Endothelial cell of umbilical vein (primary cell): ENCODE data around the gene TSGA10IP. TPM values are rescaled to one million over a fixed set of nuclear protein-coding genes. Genes with fewer than 3 reads are reported as not detected.
A peak's percentile ranks its signal among the peaks of the same experiment; 100 is the strongest.

Source experiments
- BruUV-seq: library from RNA; stranded (reverse); fragments of 400-500 nt; replicated peaks from 2 replicates; lab custom pipeline; 2021; lab: Mats Ljungman, UMichigan
- CTCF ChIA-PET: fragments of 300-600, 350-600 bp; sonication (Branson Sonifier 250); formaldehyde crosslinking; loops from one replicate; lab custom pipeline; 2021; ENCODE audit warnings: antibody characterized with exemption, inconsistent platforms; lab: Charles Lee
- POLR2A ChIA-PET: fragments of 300-600, 350-600 bp; sonication (Branson Sonifier 250); formaldehyde crosslinking; loops from one replicate; lab custom pipeline; 2021; ENCODE audit warnings: antibody characterized with exemption, inconsistent platforms; lab: Charles Lee
- DNase-seq: peaks from one replicate; pipeline ENCODE4 v3.0.0-alpha.2; 2011; ENCODE audit warnings: low read depth, low spot score
- FAIRE-seq: peaks from 2 replicates; lab custom pipeline; 2011; peaks lifted over from hg19 to GRCh38; lab: Jason Lieb, UNC
- H2AFZ ChIP-seq: 2 replicates; pipeline ENCODE4 v1.6.0; 2012; ENCODE audit warnings: low read depth, low read length, control low read depth, inconsistent platforms
- H3K27ac ChIP-seq: 2 replicates; pipeline ENCODE4 v1.5.1; 2011; ENCODE audit warnings: low read depth, mild to moderate bottlenecking, control low read depth, low read length, moderate library complexity; ENCODE audit not compliant: insufficient read depth
- H3K27me3 ChIP-seq, 2 experiments: 2 replicates each; pipeline versions ENCODE4 v1.6.0 to v1.6.1; 2011; ENCODE audit warnings: low read length in 2 of 2, mixed read lengths in 1 of 2; ENCODE audit not compliant: control insufficient read depth in 2 of 2, insufficient read depth in 2 of 2
- H3K36me3 ChIP-seq, 2 experiments: 2 replicates in 1 of 2; 3 replicates in 1 of 2; pipeline ENCODE4 v1.5.1; 2011; ENCODE audit warnings: low read length in 2 of 2, mild to moderate bottlenecking in 1 of 2, moderate library complexity in 1 of 2; ENCODE audit not compliant: control insufficient read depth in 2 of 2, insufficient read depth in 2 of 2; ENCODE audit errors: extremely low read depth in 1 of 2
- H3K4me1 ChIP-seq: 3 replicates; pipeline ENCODE4 v1.5.1; 2011; ENCODE audit warnings: mild to moderate bottlenecking, low read length; ENCODE audit not compliant: control insufficient read depth, insufficient read depth; ENCODE audit errors: extremely low read depth
- H3K4me2 ChIP-seq: 2 replicates; pipeline ENCODE4 v1.6.1; 2011; ENCODE audit warnings: low read length, control low read depth, mixed read lengths; ENCODE audit not compliant: insufficient read depth
- H3K4me3 ChIP-seq, 3 experiments: fragments of 200-600 bp in 1 of 3; sonication (generic), shearing (Covaris generic) in 1 of 3; replicated peaks in 1 of 3; 2 replicates each; pipeline ENCODE4 v1.5.1; 2011 to 2016; ENCODE audit warnings: control low read depth in 3 of 3, low read length in 3 of 3, mild to moderate bottlenecking in 2 of 3, inconsistent platforms in 1 of 3, low read depth in 1 of 3, moderate library complexity in 1 of 3; ENCODE audit not compliant: insufficient read depth in 1 of 3
- H3K79me2 ChIP-seq: 2 replicates; pipeline ENCODE4 v1.6.0; 2012; ENCODE audit warnings: low read length, inconsistent platforms; ENCODE audit not compliant: control insufficient read depth, insufficient read depth
- H3K9ac ChIP-seq: replicated peaks from 2 replicates; pipeline ENCODE3; 2011; ENCODE audit warnings: low read length, control low read depth; ENCODE audit not compliant: insufficient read depth; ENCODE audit errors: extremely low read depth
- H3K9me1 ChIP-seq: replicated peaks from 3 replicates; pipeline ENCODE4 v1.6.0; 2011; ENCODE audit warnings: mild to moderate bottlenecking, low read length; ENCODE audit not compliant: control insufficient read depth, insufficient read depth; ENCODE audit errors: extremely low read depth
- H3K9me3 ChIP-seq: replicated peaks from 2 replicates; pipeline ENCODE4 v1.5.1; 2012; ENCODE audit warnings: low read length, inconsistent platforms; ENCODE audit not compliant: control insufficient read depth, insufficient read depth
- H4K20me1 ChIP-seq: replicated peaks from 2 replicates; pipeline ENCODE3; 2011; ENCODE audit warnings: mild to moderate bottlenecking, low read length; ENCODE audit not compliant: control insufficient read depth, insufficient read depth; ENCODE audit errors: extremely low read depth
- EZH2 ChIP-seq: IDR thresholded peaks from 2 replicates; pipeline ENCODE4 v1.6.1; 2012; ENCODE audit warnings: borderline replicate concordance, low read depth, mild to moderate bottlenecking, moderate library complexity, low read length, inconsistent platforms; ENCODE audit not compliant: severe bottlenecking
- FOS ChIP-seq: IDR thresholded peaks from 2 replicates; pipeline ENCODE4 v1.6.1; 2011; ENCODE audit warnings: mild to moderate bottlenecking, low read length, moderate library complexity, borderline replicate concordance; ENCODE audit not compliant: insufficient read depth
- GATA2 ChIP-seq: IDR thresholded peaks from 2 replicates; pipeline ENCODE4 v1.7.0; 2011; ENCODE audit warnings: low read depth, mild to moderate bottlenecking, moderate library complexity, mixed read lengths, low read length; ENCODE audit not compliant: insufficient read length, insufficient read depth
- JUN ChIP-seq: IDR thresholded peaks from 2 replicates; pipeline ENCODE4 v1.6.1; 2011; ENCODE audit warnings: borderline replicate concordance, low read depth; ENCODE audit not compliant: insufficient read length, insufficient read depth
- MAX ChIP-seq: IDR thresholded peaks from 2 replicates; pipeline ENCODE4 v1.6.1; 2011; ENCODE audit not compliant: insufficient read depth, insufficient read length
- MYC ChIP-seq: IDR thresholded peaks from one replicate; pipeline ENCODE4 v1.6.1; 2011; ENCODE audit warnings: mild to moderate bottlenecking, low read depth, low read length
- POLR2A ChIP-seq: IDR thresholded peaks from 2 replicates; pipeline ENCODE4 v1.6.1; 2012; ENCODE audit warnings: low read depth, mild to moderate bottlenecking, control low read depth, low read length
- POLR2AphosphoS5 ChIP-seq: IDR thresholded peaks from 2 replicates; pipeline ENCODE4 v1.6.1; 2012; ENCODE audit warnings: low read depth, mild to moderate bottlenecking, control low read depth, low read length, moderate library complexity; ENCODE audit not compliant: insufficient read depth
- dilution Hi-C: fragments of 300-500 bp; cut with MboI; formaldehyde crosslinking; loops from one replicate; pipeline ENCODE4 v1.15.0; 2019; ENCODE audit warnings: low sequenced_read_pairs; ENCODE audit not compliant: extremely low pct_ligation_motif_present
- intact Hi-C: fragments of 100-400 bp; cut with micrococcal nuclease; formaldehyde crosslinking; loops from one replicate; pipeline ENCODE4 v1.10.0; 2022
- polyA plus RNA-seq, 4 experiments: library from polyadenylated mRNA; depleted of rRNA in 3 of 4; stranded (reverse) in 3 of 4; unstranded in 1 of 4; fragments of >200 nt; gene quantifications; 2 replicates each; pipeline versions ENCODE4 v1.2.1 to v1.2.3, GENCODE V29; 2011 to 2012; ENCODE audit warnings: missing spikeins in 1 of 4
- total RNA-seq: library from RNA; stranded (reverse); gene quantifications from 2 replicates; pipeline ENCODE4 v1.2.3, GENCODE V29; 2021
- TF ChIP-seq, protein P1 (sequence below), 2 donors: IDR thresholded peaks; 1 replicate in 1 of 2; 2 replicates in 1 of 2; pipeline ENCODE4 v1.5.1; 2011; ENCODE audit warnings: low read length in 2 of 2, mild to moderate bottlenecking in 2 of 2, moderate library complexity in 2 of 2, control low read depth in 1 of 2, inconsistent platforms in 1 of 2, low read depth in 1 of 2; ENCODE audit not compliant: insufficient read depth in 1 of 2; ENCODE audit errors: extremely low read depth in 1 of 2

TSGA10IP gene
- total and polyA plus RNA-seq, 2 donors (not counting 3 experiments of a cell fraction or from before 2014, with no cell fraction given), result not detected

DNA sequence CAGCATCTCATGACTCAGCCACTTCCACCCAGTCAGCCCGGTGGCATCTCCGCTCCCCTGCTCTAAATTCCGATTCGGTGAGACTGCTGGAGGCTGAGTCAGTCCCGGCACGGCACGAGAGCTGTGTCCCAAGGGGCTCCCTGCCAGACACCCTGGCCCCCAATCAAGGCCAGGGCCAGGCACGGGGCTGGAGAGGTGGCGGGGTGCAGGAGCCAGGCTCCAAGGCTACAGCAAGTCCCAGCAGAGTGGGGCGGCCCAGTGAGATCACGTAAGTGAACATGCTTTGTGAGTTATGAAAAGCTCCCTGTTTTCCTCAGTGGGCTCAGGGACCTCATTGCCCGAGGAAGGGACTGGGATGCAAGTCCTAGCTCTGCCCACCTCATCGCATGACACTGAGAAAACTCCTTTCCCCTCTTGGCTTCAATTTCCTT, 29.4 kb upstream of the TSGA10IP start:
- TF ChIP-seq FOS (peak; percentile 100), POLR2AphosphoS5 (peak; percentile 99), MAX (no peak), EZH2 (no peak), POLR2A (peak; percentile 72), GATA2 (no peak), MYC (peak; percentile 21), JUN (peak; percentile 97)
- TF ChIP-seq, protein P1, sequence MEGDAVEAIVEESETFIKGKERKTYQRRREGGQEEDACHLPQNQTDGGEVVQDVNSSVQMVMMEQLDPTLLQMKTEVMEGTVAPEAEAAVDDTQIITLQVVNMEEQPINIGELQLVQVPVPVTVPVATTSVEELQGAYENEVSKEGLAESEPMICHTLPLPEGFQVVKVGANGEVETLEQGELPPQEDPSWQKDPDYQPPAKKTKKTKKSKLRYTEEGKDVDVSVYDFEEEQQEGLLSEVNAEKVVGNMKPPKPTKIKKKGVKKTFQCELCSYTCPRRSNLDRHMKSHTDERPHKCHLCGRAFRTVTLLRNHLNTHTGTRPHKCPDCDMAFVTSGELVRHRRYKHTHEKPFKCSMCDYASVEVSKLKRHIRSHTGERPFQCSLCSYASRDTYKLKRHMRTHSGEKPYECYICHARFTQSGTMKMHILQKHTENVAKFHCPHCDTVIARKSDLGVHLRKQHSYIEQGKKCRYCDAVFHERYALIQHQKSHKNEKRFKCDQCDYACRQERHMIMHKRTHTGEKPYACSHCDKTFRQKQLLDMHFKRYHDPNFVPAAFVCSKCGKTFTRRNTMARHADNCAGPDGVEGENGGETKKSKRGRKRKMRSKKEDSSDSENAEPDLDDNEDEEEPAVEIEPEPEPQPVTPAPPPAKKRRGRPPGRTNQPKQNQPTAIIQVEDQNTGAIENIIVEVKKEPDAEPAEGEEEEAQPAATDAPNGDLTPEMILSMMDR (IDR thresholded peaks at IDR 0.05; ENCODE audit: extremely low read depth in 1 of 2, insufficient read depth in 1 of 2, low read depth in 1 of 2, low read length in 2 of 2), result no peak
- peak overlapping the region in 1 of 3 experiments; percentile 5 for H3K4me3 ChIP-seq
- no peaks in the 10 kb centered on the region for H3K27me3 ChIP-seq
- peak; percentile 100 for FAIRE-seq
- H3K79me2 ChIP-seq, result peaks cover 37% of the 10 kb centered on the region
- no peaks in the 10 kb centered on the region for H3K9me3 ChIP-seq
- H3K9ac ChIP-seq, result peak overlapping the region; percentile 71
- POLR2A ChIA-PET, result interaction anchor here (1.1 to 2.0 kb wide), 4 partner anchors 17 to 26 kb away, joined by 4 to 28 read pairs (median 12); partner anchors contain the start of genes CCDC85B, FIBP and FOSL1
- no peak overlapping the region for H2AFZ ChIP-seq
- peaks cover 71% of the 10 kb centered on the region for H3K4me1 ChIP-seq
- no TSS peak for BruUV-seq
- CTCF ChIA-PET, result interaction anchor here (0.7 to 4.9 kb wide), 11 partner anchors 8 to 136 kb away, joined by 3 to 73 read pairs (median 4); partner anchors contain the start of genes CCDC85B, FIBP and FOSL1
- no peaks in the 10 kb centered on the region for H3K9me1 ChIP-seq
- H3K4me2 ChIP-seq, result peak overlapping the region; percentile 69
- no peaks in the 10 kb centered on the region for H3K36me3 ChIP-seq
- H4K20me1 ChIP-seq, result no peaks in the 10 kb centered on the region
- DNase-seq, result peak; percentile 94
- dilution Hi-C loops, result no loop called here
- peak overlapping the region; percentile 92 for H3K27ac ChIP-seq
- intact Hi-C loops, result loop anchor here (1.0 to 5.0 kb wide), 3 partner anchors 16 to 136 kb away; partner anchors contain the start of genes FIBP, FOSL1 and SF3B2
